ENCODE results near the gene GSN.

DNA sequence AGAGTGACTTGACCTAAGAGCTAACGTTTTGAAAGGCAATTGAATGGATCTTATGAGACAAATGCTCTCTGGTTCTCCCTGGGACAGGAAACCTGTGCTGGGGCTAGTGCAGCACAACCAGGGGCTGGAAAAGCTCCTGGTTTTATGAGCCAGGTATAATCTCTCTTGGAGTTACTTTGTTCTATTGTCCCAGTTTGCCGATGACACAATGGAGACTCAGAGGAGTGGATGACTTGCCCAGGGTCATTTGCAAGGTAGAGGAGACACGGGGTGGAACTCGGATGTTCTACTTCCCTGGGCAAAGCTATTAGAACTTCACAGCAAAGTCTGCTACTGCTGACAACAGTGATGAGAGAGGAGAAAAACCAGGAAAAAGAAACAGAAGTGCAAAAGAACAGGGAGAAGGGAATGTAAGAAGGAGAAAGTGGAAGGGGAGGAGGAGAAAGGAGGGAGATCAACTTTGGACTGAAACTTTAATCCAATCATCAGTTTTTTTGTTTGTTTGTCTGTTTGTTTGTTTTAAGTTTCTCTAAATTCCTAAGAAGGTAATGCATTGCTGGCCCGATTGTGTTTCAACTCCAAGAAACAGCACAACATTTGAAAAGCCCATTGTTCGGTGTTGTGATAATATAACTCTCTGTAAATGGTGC is 7.4 kb upstream of the GSN start:
- TF ChIP-seq, protein P1, sequence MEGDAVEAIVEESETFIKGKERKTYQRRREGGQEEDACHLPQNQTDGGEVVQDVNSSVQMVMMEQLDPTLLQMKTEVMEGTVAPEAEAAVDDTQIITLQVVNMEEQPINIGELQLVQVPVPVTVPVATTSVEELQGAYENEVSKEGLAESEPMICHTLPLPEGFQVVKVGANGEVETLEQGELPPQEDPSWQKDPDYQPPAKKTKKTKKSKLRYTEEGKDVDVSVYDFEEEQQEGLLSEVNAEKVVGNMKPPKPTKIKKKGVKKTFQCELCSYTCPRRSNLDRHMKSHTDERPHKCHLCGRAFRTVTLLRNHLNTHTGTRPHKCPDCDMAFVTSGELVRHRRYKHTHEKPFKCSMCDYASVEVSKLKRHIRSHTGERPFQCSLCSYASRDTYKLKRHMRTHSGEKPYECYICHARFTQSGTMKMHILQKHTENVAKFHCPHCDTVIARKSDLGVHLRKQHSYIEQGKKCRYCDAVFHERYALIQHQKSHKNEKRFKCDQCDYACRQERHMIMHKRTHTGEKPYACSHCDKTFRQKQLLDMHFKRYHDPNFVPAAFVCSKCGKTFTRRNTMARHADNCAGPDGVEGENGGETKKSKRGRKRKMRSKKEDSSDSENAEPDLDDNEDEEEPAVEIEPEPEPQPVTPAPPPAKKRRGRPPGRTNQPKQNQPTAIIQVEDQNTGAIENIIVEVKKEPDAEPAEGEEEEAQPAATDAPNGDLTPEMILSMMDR (IDR thresholded peaks at IDR 0.05): no peak
- no peak for TF ChIP-seq POLR2A (IDR thresholded peaks at IDR 0.05)

Measured in heart left ventricle (tissue), 13 donors.